A549 (cell line): ENCODE measurements around the gene KIAA1755. TPM values are rescaled to one million over a fixed set of nuclear protein-coding genes. Genes with fewer than 3 reads are reported as not detected.

Source experiments
- ATAC-seq, 2 experiments: fragments of 200-7000 bp in 1 of 2; fragments of >200 bp in 1 of 2; cut with Nextera tagmentation in 1 of 2; cut with Tn5 transposase in 1 of 2; 3 replicates each; pipeline versions ENCODE4 v1.8.0 to v1.9.1; 2018 to 2020; ENCODE audit warnings: mild to moderate bottlenecking in 1 of 2, moderate library complexity in 1 of 2
- CTCF ChIA-PET: fragments of 300-600 bp; sonication (Branson Sonifier 250); formaldehyde crosslinking; extraction: SDS; loops from one replicate; lab custom pipeline; 2021; ENCODE audit warnings: antibody characterized with exemption, inconsistent platforms; lab: Yijun Ruan, JAX
- POLR2A ChIA-PET: fragments of 350-600 bp; formaldehyde crosslinking; extraction: SDS; loops from one replicate; lab custom pipeline; 2021; ENCODE audit warnings: antibody characterized with exemption, inconsistent platforms; lab: Yijun Ruan, JAX
- DNase-seq, 2 experiments: peaks; one replicate each; pipeline versions ENCODE4 v3.0.0 to v3.0.0-alpha.2; 2011 to 2016; ENCODE audit warnings: low read depth in 1 of 2, low spot score in 1 of 2
- FAIRE-seq: peaks from 2 replicates; lab custom pipeline; 2011; peaks lifted over from hg19 to GRCh38; lab: Jason Lieb, UNC
- H3K27ac ChIP-seq, 2 experiments: fragments of >200 bp; sonication (Bioruptor Twin); formaldehyde crosslinking; 3 replicates each; pipeline ENCODE4 v1.5.1; 2016 to 2017
- H3K4me1 ChIP-seq: fragments of >200 bp; sonication (Bioruptor Twin); formaldehyde crosslinking; 3 replicates; pipeline ENCODE4 v1.6.1; 2016
- H3K4me2 ChIP-seq: fragments of >200 bp; sonication (Bioruptor Twin); formaldehyde crosslinking; 3 replicates; pipeline ENCODE4 v1.6.1; 2016
- H3K4me3 ChIP-seq: fragments of >200 bp; sonication (Bioruptor Twin); formaldehyde crosslinking; 3 replicates; pipeline ENCODE4 v1.5.1; 2016
- H3K9me3 ChIP-seq: fragments of >200 bp; sonication (Bioruptor Twin); formaldehyde crosslinking; 3 replicates; pipeline ENCODE4 v1.6.1; 2016
- BHLHE40 ChIP-seq: IDR thresholded peaks from 2 replicates; pipeline ENCODE4 v1.6.1; 2012; ENCODE audit warnings: low read depth, low read length, inconsistent platforms
- CBX2 ChIP-seq: fragments of 200-600 bp; sonication (generic); IDR thresholded peaks from 2 replicates; pipeline ENCODE4 v1.6.1; 2016; ENCODE audit warnings: low read depth, mild to moderate bottlenecking, borderline replicate concordance
- CBX8 ChIP-seq: fragments of 200-600 bp; sonication (generic); IDR thresholded peaks from 2 replicates; pipeline ENCODE4 v1.6.1; 2016
- CEBPB ChIP-seq, 2 experiments: fragments of >200 bp in 1 of 2; sonication (Bioruptor Twin) in 1 of 2; formaldehyde crosslinking in 1 of 2; IDR thresholded peaks; 2 replicates each; pipeline ENCODE4 v1.6.1; 2012 to 2016
- CHD2 ChIP-seq: fragments of 150-350 bp; IDR thresholded peaks from 2 replicates; pipeline ENCODE4 v1.6.1; 2014; ENCODE audit warnings: low read length; ENCODE audit not compliant: partially characterized antibody
- EP300 ChIP-seq, 2 experiments: fragments of >200 bp; sonication (Bioruptor Twin); formaldehyde crosslinking; IDR thresholded peaks; 2 replicates in 1 of 2; 3 replicates in 1 of 2; pipeline ENCODE4 v1.6.1; 2016 to 2017
- FOSB ChIP-seq: fragments of 250-450 bp; sonication (Bioruptor Pico); IDR thresholded peaks from 2 replicates; pipeline ENCODE4 v1.5.0; 2020; ENCODE audit warnings: mild to moderate bottlenecking, moderate library complexity
- FOSL2 ChIP-seq, 2 experiments: fragments of 450-650 bp in 1 of 2; fragments of >200 bp in 1 of 2; sonication (Bioruptor Twin) in 1 of 2; formaldehyde crosslinking; IDR thresholded peaks; 2 replicates each; pipeline versions ENCODE4 v1.5.0 to v1.6.1; 2016 to 2020; ENCODE audit warnings: mild to moderate bottlenecking in 1 of 2, moderate library complexity in 1 of 2
- HDAC2 ChIP-seq: fragments of 200-600 bp; sonication (generic); IDR thresholded peaks from 2 replicates; pipeline ENCODE4 v1.6.1; 2016
- HOXA7 ChIP-seq: fragments of 250-450 bp; sonication (Bioruptor Pico); IDR thresholded peaks from 2 replicates; pipeline ENCODE4 v1.5.0; 2020; ENCODE audit warnings: mild to moderate bottlenecking, moderate library complexity
- HOXB13 ChIP-seq: fragments of 250-450 bp; sonication (Bioruptor Pico); IDR thresholded peaks from 2 replicates; pipeline ENCODE4 v1.5.0; 2020; ENCODE audit warnings: low read depth, mild to moderate bottlenecking, moderate library complexity
- KDM1A ChIP-seq: fragments of 200-600 bp; sonication (generic); IDR thresholded peaks from 2 replicates; pipeline ENCODE4 v1.6.1; 2016; ENCODE audit warnings: low read depth, mild to moderate bottlenecking
- KDM5A ChIP-seq: fragments of 200-600 bp; sonication (generic); IDR thresholded peaks from 2 replicates; pipeline ENCODE4 v1.6.1; 2016; ENCODE audit warnings: antibody characterized with exemption, mild to moderate bottlenecking
- MAFK ChIP-seq: fragments of 450-650 bp; IDR thresholded peaks from 2 replicates; pipeline ENCODE4 v1.6.1; 2014; ENCODE audit not compliant: partially characterized antibody
- MAZ ChIP-seq: fragments of 150-350 bp; IDR thresholded peaks from 2 replicates; pipeline ENCODE4 v1.6.1; 2014; ENCODE audit warnings: antibody characterized with exemption, low read depth, low read length, borderline replicate concordance
- MYC ChIP-seq: IDR thresholded peaks from 2 replicates; pipeline ENCODE4 v1.6.1; 2012; ENCODE audit warnings: mild to moderate bottlenecking, inconsistent platforms, low read length, improper control_type of control experiment, borderline replicate concordance
- NPAS2 ChIP-seq: fragments of 250-450 bp; sonication (Bioruptor Pico); IDR thresholded peaks from 2 replicates; pipeline ENCODE4 v1.8.0; 2022; ENCODE audit warnings: mild to moderate bottlenecking, moderate library complexity, borderline replicate concordance
- PBX3 ChIP-seq: IDR thresholded peaks from 2 replicates; pipeline ENCODE4 v1.6.1; 2012
- POLR2AphosphoS2 ChIP-seq: conservative IDR thresholded peaks from 2 replicates; pipeline ENCODE4 v1.6.1; 2012; ENCODE audit warnings: low read length, improper control_type of control experiment, inconsistent platforms
- RAD21 ChIP-seq, 2 experiments: fragments of >200 bp in 1 of 2; sonication (Bioruptor Twin) in 1 of 2; formaldehyde crosslinking in 1 of 2; IDR thresholded peaks in 1 of 2; conservative IDR thresholded peaks in 1 of 2; 2 replicates in 1 of 2; 3 replicates in 1 of 2; pipeline ENCODE4 v1.6.1; 2012 to 2018; ENCODE audit warnings: inconsistent platforms in 1 of 2
- RARB ChIP-seq: fragments of 250-450 bp; sonication (Bioruptor Pico); IDR thresholded peaks from 2 replicates; pipeline ENCODE4 v1.8.0; 2021; ENCODE audit warnings: mild to moderate bottlenecking, moderate library complexity
- RCOR1 ChIP-seq: fragments of 150-350 bp; IDR thresholded peaks from 2 replicates; pipeline ENCODE4 v1.6.1; 2014; ENCODE audit warnings: antibody characterized with exemption, low read length, low read depth
- SMC3 ChIP-seq: fragments of >200 bp; sonication (Bioruptor Twin); formaldehyde crosslinking; IDR thresholded peaks from 3 replicates; pipeline ENCODE4 v1.6.1; 2018; ENCODE audit warnings: inconsistent platforms
- TFCP2L1 ChIP-seq: fragments of 250-450 bp; sonication (Bioruptor Pico); IDR thresholded peaks from 2 replicates; pipeline ENCODE4 v1.5.0; 2021; ENCODE audit warnings: mild to moderate bottlenecking
- ZNF302 ChIP-seq: fragments of 250-450 bp; sonication (Bioruptor Pico); IDR thresholded peaks from 2 replicates; pipeline ENCODE4 v1.9.0; 2021; ENCODE audit warnings: inconsistent platforms, mild to moderate bottlenecking, moderate library complexity
- WGBS: methylation state at CpG from one replicate; pipeline ENCODE4 v1.1.6; 2017; ENCODE audit errors: missing lambda C conversion rate; 5-methylcytosine and 5-hydroxymethylcytosine counted together
- polyA plus RNA-seq, 4 experiments: library from polyadenylated mRNA; depleted of rRNA in 3 of 4; stranded (reverse); fragments of >200 nt; fragmentation: RNase III in 1 of 4; extraction: RNeasy Plus Mini Kit Qiagen cat#74134 plus additional on column Dnase treatment in 1 of 4; gene quantifications; 2 replicates in 3 of 4; 3 replicates in 1 of 4; pipeline ENCODE4 v1.2.3, GENCODE V29; 2011 to 2017
- TF ChIP-seq, protein P1 (sequence below): fragments of 200-600 bp; sonication (generic); IDR thresholded peaks from 2 replicates; pipeline ENCODE4 v1.6.1; 2016; ENCODE audit warnings: antibody characterized with exemption, mild to moderate bottlenecking, moderate library complexity
- TF ChIP-seq, protein P2 (sequence below): fragments of >200 bp; sonication (Bioruptor Twin); formaldehyde crosslinking; IDR thresholded peaks from 2 replicates; pipeline ENCODE4 v1.6.1; 2016
- TF ChIP-seq, protein P3 (sequence below): fragments of 450-650 bp; IDR thresholded peaks from 2 replicates; pipeline ENCODE4 v1.6.1; 2014; ENCODE audit warnings: antibody characterized with exemption
- TF ChIP-seq, protein P4 (sequence below): fragments of >200 bp; sonication (Bioruptor Twin); formaldehyde crosslinking; IDR thresholded peaks from 3 replicates; pipeline ENCODE4 v1.5.1; 2016
- TF ChIP-seq, protein P5 (sequence below): fragments of >200 bp; sonication (Bioruptor Twin); formaldehyde crosslinking; IDR thresholded peaks from 3 replicates; pipeline ENCODE4 v1.6.1; 2016

Gene KIAA1755
- polyA plus RNA-seq, 2 of the 4 experiments (the other 2 are of a cell fraction): 0.04 to 0.21 TPM

DNA sequence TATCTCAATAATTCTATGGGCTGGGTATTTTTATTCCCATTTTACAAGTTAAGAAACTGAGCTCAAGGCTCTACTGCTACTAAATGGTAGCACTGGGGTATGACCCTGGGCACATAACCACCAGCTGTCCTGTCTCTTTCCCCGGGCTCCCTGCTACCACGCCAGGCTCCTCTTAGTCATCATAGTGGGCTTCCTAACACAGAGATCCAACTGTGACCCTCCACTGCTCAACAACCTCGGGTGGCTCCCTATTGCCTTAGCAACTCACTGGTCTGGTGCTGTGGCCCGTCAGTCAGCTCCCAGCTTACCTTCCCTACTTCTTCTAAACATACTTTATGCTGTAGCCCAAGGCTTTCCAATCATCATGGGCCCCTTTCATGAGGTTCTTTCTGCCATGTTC, 4.5 kb downstream of the KIAA1755 start:
- 45% methylated on average over 4 of the region's 4 CpGs for WGBS
- FAIRE-seq (no peak), DNase-seq (no peak), ATAC-seq (no peak)
- H3K4me3 ChIP-seq: no peak overlapping the region
- H3K4me2 ChIP-seq: no peak overlapping the region
- no peaks in the 10 kb centered on the region for H3K9me3 ChIP-seq
- POLR2A ChIA-PET: no interaction called here
- H3K27ac ChIP-seq: no peak overlapping the region
- TF ChIP-seq RARB (no peak), FOSL2 (IDR thresholded peaks at IDR 0.05) (no peak), FOSL2 (CRISPR knock-in tag; IDR thresholded peaks at IDR 0.05) (no peak), MAFK (no peak), KDM5A (no peak), ZNF302 (CRISPR knock-in tag) (no peak), CBX8 (no peak), HOXA7 (CRISPR knock-in tag) (no peak), MAZ (no peak), NPAS2 (no peak), BHLHE40 (no peak), HDAC2 (no peak), SMC3 (no peak), RCOR1 (no peak), HOXB13 (CRISPR knock-in tag) (no peak), FOSB (CRISPR knock-in tag) (no peak)
- TF ChIP-seq, protein P1, sequence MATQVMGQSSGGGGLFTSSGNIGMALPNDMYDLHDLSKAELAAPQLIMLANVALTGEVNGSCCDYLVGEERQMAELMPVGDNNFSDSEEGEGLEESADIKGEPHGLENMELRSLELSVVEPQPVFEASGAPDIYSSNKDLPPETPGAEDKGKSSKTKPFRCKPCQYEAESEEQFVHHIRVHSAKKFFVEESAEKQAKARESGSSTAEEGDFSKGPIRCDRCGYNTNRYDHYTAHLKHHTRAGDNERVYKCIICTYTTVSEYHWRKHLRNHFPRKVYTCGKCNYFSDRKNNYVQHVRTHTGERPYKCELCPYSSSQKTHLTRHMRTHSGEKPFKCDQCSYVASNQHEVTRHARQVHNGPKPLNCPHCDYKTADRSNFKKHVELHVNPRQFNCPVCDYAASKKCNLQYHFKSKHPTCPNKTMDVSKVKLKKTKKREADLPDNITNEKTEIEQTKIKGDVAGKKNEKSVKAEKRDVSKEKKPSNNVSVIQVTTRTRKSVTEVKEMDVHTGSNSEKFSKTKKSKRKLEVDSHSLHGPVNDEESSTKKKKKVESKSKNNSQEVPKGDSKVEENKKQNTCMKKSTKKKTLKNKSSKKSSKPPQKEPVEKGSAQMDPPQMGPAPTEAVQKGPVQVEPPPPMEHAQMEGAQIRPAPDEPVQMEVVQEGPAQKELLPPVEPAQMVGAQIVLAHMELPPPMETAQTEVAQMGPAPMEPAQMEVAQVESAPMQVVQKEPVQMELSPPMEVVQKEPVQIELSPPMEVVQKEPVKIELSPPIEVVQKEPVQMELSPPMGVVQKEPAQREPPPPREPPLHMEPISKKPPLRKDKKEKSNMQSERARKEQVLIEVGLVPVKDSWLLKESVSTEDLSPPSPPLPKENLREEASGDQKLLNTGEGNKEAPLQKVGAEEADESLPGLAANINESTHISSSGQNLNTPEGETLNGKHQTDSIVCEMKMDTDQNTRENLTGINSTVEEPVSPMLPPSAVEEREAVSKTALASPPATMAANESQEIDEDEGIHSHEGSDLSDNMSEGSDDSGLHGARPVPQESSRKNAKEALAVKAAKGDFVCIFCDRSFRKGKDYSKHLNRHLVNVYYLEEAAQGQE: no peak
- TF ChIP-seq, protein P2, sequence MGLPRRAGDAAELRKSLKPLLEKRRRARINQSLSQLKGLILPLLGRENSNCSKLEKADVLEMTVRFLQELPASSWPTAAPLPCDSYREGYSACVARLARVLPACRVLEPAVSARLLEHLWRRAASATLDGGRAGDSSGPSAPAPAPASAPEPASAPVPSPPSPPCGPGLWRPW: no peak
- TF ChIP-seq, protein P3, sequence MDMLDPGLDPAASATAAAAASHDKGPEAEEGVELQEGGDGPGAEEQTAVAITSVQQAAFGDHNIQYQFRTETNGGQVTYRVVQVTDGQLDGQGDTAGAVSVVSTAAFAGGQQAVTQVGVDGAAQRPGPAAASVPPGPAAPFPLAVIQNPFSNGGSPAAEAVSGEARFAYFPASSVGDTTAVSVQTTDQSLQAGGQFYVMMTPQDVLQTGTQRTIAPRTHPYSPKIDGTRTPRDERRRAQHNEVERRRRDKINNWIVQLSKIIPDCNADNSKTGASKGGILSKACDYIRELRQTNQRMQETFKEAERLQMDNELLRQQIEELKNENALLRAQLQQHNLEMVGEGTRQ: no peak
- TF ChIP-seq, all 56 proteins: peak for 0
- no peaks in the 10 kb centered on the region; the same call in 2 of the 3 replicates for H3K4me1 ChIP-seq
- CTCF ChIA-PET: interaction anchor here (0.6 to 2.7 kb wide), 2 partner anchors 35 to 44 kb away, joined by 3 to 12 read pairs; no protein-coding TSS in a partner anchor

GRCh38 chr20:38255393-38255792, 5.1 kb downstream of the KIAA1755 start:
- DNase-seq (no peak), ATAC-seq (no peak), FAIRE-seq (no peak)
- ChIA-PET POLR2A (no interaction called here), CTCF (interaction anchor here (1.0 to 2.7 kb wide), 2 partner anchors 34 to 198 kb away, joined by 3 to 12 read pairs; no protein-coding TSS in a partner anchor)
- H3K4me1 ChIP-seq: no peaks in the 10 kb centered on the region; the same call in 2 of the 3 replicates
- no peak overlapping the region for H3K27ac ChIP-seq
- 72% methylated on average over 5 of the region's 5 CpGs for WGBS
- no peak overlapping the region for H3K4me2 ChIP-seq
- no peaks in the 10 kb centered on the region for H3K9me3 ChIP-seq
- H3K4me3 ChIP-seq: no peak overlapping the region
- TF ChIP-seq, protein P4, sequence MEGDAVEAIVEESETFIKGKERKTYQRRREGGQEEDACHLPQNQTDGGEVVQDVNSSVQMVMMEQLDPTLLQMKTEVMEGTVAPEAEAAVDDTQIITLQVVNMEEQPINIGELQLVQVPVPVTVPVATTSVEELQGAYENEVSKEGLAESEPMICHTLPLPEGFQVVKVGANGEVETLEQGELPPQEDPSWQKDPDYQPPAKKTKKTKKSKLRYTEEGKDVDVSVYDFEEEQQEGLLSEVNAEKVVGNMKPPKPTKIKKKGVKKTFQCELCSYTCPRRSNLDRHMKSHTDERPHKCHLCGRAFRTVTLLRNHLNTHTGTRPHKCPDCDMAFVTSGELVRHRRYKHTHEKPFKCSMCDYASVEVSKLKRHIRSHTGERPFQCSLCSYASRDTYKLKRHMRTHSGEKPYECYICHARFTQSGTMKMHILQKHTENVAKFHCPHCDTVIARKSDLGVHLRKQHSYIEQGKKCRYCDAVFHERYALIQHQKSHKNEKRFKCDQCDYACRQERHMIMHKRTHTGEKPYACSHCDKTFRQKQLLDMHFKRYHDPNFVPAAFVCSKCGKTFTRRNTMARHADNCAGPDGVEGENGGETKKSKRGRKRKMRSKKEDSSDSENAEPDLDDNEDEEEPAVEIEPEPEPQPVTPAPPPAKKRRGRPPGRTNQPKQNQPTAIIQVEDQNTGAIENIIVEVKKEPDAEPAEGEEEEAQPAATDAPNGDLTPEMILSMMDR: no peak
- TF ChIP-seq, protein P5, sequence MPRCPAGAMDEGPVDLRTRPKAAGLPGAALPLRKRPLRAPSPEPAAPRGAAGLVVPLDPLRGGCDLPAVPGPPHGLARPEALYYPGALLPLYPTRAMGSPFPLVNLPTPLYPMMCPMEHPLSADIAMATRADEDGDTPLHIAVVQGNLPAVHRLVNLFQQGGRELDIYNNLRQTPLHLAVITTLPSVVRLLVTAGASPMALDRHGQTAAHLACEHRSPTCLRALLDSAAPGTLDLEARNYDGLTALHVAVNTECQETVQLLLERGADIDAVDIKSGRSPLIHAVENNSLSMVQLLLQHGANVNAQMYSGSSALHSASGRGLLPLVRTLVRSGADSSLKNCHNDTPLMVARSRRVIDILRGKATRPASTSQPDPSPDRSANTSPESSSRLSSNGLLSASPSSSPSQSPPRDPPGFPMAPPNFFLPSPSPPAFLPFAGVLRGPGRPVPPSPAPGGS: no peak
- TF ChIP-seq CBX2: no peak
- no peak for TF ChIP-seq KDM1A
- TF ChIP-seq POLR2AphosphoS2: no peak
- TF ChIP-seq MAZ: no peak
- TF ChIP-seq RAD21 (conservative IDR thresholded peaks at IDR 0.05 in 1 of 2, IDR thresholded peaks at IDR 0.05 in 1 of 2): no peak
- no peak for TF ChIP-seq KDM5A
- TF ChIP-seq MYC: no peak
- no peak for TF ChIP-seq EP300 (IDR thresholded peaks at IDR 0.05)
- TF ChIP-seq PBX3: no peak
- no peak for TF ChIP-seq CHD2
- TF ChIP-seq RARB: no peak
- TF ChIP-seq CEBPB (IDR thresholded peaks at IDR 0.05): no peak
- no peak for TF ChIP-seq TFCP2L1 (CRISPR knock-in tag)
- TF ChIP-seq BHLHE40: no peak
- no peak for TF ChIP-seq NPAS2
